COLO829 (cell line): ENCODE data around the gene RAPGEF5.
A peak's percentile ranks its signal among the peaks of the same experiment; 100 is the strongest.

Experiments used
- DNase-seq: peaks from one replicate; pipeline ENCODE4 v3.0.0; 2012; ENCODE audit warnings: low spot score

RAPGEF5 gene

DNA sequence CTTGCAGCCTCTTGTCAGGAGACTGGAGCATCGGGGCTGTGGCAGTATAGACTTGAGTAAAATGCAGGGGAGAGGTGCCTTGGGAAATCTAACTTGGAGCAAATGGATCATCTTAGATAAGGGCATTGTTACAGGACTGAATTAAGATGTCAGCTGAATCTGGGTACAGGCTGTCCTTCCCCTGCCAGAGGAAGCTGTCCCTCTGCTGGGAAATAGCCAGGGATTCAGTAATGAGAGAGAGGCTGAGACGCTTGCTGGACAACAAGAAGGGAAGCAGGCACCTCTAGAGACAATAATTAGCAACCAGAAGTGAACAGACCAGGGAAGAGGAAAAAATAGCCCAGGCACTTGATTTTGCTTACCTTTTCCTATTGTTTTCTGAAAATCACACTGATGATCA lies 20.7 kb upstream of the RAPGEF5 start:
- DNase-seq = no peak

- DNase-seq = no peak
Measured at GRCh38 chr7:22375359-22376048, 18.6 kb upstream of the RAPGEF5 start.

DNA sequence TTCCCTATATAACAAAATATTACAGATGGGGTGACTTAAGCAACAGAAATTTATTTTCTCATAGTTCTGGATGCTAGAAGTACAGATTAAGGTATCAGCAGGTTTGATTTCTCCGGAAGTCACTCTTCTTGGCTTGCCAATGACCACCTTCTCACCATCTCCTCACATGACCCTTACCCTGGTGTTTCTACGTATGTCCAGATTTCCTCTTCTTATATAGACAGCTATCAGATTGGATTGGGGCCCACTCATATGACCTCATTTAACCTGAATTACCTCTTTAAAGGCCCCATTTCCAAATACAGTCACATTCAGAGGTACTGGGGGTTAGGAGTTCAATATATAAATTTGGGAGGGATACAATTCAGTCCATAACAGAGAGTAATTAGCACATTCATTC lies 17.0 kb upstream of the RAPGEF5 start:
- DNase-seq = no peak

GRCh38 chr7:22373388-22373787 lies 16.4 kb upstream of the RAPGEF5 start:
- DNase-seq = no peak

DNA sequence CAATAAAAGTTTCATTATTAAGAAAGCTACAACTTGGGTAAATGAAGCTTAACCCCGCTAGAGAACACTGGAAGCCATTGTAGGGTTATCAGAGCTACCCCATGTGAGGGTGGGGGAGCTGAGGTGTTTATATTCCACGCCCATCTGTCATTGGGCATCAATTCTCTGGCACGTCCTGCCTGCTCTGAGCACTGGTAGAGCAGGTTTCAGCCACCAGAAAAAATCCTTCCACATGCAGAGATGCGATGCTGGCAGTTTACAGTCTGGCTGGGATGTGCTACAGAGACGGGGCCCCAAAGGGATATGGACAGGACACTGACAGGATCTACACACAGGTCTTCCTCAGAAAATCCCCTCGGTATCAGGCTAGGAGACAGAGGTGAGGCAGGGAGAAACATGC lies 15.9 kb upstream of the RAPGEF5 start:
- DNase-seq = no peak

- no peak for DNase-seq
Measured at GRCh38 chr7:22371878-22372277, 14.9 kb upstream of the RAPGEF5 start.

GRCh38 chr7:22364900-22365299 lies 7.9 kb upstream of the RAPGEF5 start:
- no peak for DNase-seq

GRCh38 chr7:22363756-22364422 lies 6.9 kb upstream of the RAPGEF5 start:
- DNase-seq = no peak

DNA sequence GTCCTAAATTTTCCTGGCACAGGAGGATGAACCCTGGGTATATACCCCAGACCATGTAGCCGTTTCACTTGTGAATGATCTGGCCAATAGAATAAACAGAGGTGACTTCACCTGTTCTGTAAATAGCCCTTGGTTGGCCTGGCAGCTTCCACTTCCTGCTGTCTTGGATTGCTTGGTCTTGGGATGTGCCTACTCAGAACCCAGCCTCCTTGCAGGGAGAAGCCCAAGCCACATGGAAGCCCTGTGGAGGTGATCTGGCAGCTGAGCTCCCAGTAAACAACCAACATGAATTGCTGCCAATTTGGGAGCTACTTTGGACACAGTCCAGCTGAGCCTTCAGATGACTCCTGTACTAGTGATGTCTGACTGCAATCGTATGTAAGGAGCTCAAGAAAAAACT lies 4.8 kb upstream of the RAPGEF5 start:
- no peak for DNase-seq

DNA sequence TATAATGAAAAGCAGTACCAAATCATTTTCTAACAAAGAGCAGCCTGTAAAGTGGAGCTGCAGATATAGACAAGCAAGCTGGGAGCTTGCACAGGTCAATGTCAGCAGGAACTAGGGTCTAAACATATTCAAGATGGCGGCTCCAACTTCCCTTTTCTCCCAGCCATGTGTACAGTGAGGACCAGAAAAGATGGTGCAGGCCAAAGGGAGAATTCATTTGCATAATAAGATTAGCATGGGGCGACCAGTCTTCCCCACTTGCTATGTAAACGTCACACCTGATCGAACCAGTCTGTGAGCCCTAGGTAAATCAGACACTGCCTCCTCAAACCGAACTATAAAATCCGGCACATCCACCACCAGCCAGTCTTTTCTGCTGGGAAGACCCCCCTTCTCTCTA lies 4.4 kb upstream of the RAPGEF5 start:
- DNase-seq = no peak

GRCh38 chr7:22358820-22359697 lies 2.1 kb upstream of the RAPGEF5 start:
- DNase-seq = no peak

DNA sequence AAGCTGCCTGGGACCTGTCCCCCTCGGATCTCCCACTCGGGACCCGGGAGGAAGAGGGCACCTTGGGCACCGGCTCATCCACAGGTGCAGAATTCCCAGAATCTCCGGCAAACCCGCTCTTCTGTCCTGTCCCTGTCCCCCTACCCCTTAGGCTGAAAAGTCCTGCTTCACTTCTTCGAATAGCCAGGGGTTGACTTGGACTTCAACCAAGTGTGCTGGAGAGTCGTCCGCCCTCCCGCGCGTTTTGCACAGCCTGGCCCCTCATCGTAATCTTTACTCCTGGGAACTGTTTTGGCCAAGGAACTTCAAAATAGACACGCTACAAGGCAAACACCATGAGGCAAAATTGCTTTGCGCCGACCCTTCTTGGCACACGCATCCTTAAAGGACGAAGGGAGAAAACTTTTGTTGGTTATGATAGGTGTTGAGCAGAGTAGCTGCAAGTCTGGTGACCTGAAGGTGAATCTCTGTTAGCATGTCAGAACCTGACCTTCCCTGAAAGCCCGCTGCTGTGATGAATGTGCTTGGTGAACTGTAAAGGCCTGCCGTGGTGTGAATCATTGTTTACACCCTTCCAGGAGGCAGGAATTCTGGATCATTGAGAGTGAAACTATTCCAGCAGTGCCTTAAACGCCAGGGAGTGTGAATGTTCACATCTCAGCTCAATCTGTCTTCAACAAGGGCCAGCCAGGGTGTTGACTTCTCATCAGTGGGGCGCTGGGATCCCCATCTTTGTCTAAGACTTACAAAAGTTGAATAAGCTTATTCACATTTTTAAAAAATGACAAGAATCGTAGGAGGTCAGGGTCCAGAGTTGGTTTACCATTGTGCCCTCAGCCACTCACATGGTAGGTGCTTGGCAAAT lies 589 bp upstream of the RAPGEF5 start:
- no peak for DNase-seq

DNA sequence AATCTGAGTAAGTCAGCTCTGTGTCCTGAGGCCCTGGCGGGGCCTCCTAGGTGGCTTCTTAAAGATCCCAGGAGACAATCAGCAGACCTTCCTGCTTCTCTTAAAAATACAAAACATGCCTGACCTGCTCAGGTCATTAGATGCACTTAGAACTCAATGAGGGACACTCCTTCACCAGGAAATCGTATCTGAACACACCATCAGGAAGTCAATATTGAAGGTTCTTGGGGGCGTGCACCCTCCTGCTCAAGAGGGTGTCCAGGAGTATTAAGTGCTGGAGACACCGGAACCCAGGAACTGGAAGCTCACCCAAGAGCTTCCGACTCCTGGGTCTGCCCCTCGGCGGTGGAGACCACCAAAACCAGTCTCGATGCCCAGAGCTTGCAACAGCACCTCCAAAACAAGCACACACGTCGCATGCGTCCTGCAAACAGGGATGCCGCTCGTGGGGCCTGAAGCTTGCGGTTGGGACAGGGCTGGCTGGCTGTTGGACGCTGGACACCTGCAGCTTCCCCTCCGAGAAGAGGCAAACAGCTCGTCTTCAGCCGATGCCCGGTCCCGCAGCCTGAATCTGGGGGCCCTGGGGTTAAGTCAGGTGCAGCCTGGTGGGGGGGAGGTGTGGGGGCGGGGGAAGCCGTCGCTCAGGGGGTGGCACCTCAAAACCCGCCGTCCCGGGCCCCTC lies 803 bp downstream of the RAPGEF5 start:
- DNase-seq = no peak

DNA sequence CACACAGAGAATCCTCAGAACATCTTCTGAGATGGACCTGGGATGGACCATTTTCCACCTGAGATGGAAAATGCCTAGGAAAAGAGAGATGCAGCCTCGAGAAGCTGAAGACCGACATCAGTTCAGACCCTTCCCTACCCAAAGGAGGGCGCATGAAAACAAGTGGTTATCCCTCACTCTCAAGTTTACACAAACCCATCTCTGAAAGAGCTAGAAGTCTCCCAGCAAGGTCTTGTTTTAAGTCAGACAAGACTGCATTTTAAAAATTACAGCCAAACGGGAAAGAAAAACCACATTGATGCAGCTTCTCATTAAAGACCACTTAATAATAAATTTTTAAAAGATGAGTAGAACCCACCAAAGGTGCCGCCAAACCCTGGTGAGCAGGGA lies 1.3 kb downstream of the RAPGEF5 start:
- DNase-seq = no peak

- DNase-seq = no peak
Measured at GRCh38 chr7:22354462-22354861, 2.5 kb downstream of the RAPGEF5 start.

GRCh38 chr7:22352887-22353286 lies 4.1 kb downstream of the RAPGEF5 start:
- no peak for DNase-seq

- DNase-seq = no peak
Measured at GRCh38 chr7:22351878-22352277, 5.1 kb downstream of the RAPGEF5 start.

- no peak for DNase-seq
Measured at GRCh38 chr7:22351329-22351692, 5.6 kb downstream of the RAPGEF5 start.

- peak; percentile 83 for DNase-seq
Measured at GRCh38 chr7:22350466-22351328, 6.3 kb downstream of the RAPGEF5 start.

DNA sequence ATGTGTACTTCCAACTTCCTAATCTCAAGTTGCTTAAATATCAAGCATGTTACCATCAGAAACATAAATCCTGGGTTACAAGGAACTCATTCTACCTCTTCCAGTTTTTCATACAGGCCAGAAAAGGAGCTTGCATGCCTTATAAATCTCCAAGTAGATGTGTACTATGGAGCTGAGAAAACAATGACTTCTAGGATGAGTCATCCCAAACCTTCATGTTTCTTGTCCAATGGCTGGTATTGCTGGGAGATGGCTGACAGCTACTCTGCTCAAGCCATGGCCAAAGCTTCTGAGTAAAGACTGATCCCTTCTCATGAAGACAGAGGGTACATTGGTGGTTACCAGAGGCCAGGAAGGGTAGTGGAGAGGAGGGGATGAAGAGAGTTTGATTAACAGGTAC lies 8.6 kb downstream of the RAPGEF5 start:
- DNase-seq = no peak
